H4 (cell line): ENCODE results near the gene NPB. TPM values are rescaled to one million over a fixed set of nuclear protein-coding genes. Genes with fewer than 3 reads are reported as not detected.

Experiments used
- DNase-seq: peaks from one replicate; pipeline ENCODE4 v3.0.0-alpha.2; 2015; ENCODE audit warnings: low spot score
- total RNA-seq: library from RNA; depleted of rRNA; stranded (reverse); fragments of >200 nt; shearing (Covaris generic); gene quantifications from 2 replicates; pipeline ENCODE4 v1.2.3, GENCODE V29; 2014

The NPB gene
- total RNA-seq, 1 experiment from 2014 or later = 0.04 TPM

- DNase-seq = no peak
Measured at GRCh38 chr17:81869221-81870130, 32.6 kb upstream of the NPB start.

- no peak for DNase-seq
Measured at GRCh38 chr17:81870131-81870980, 31.7 kb upstream of the NPB start.

- DNase-seq = peak; percentile 87
Measured at GRCh38 chr17:81870981-81871386, 31.1 kb upstream of the NPB start, which contains the start of gene ARHGDIA. ARHGDIA (minus strand) TSS chr17:81871337; CDS start chr17:81869930, 1,407 bp downstream.

GRCh38 chr17:81871387-81872230 is 30.4 kb upstream of the NPB start:
- no peak for DNase-seq

- no peak for DNase-seq
Measured at GRCh38 chr17:81877569-81877968, 24.5 kb upstream of the NPB start.

- DNase-seq = no peak
Measured at GRCh38 chr17:81878294-81878693, 23.7 kb upstream of the NPB start.

- no peak for DNase-seq
Measured at GRCh38 chr17:81879121-81879520, 22.9 kb upstream of the NPB start.

GRCh38 chr17:81884520-81884919 is 17.5 kb upstream of the NPB start:
- no peak for DNase-seq

- DNase-seq = no peak
Measured at GRCh38 chr17:81884968-81885367, 17.1 kb upstream of the NPB start.

GRCh38 chr17:81885454-81885853 is 16.6 kb upstream of the NPB start:
- no peak for DNase-seq

GRCh38 chr17:81885869-81886548 is 16.0 kb upstream of the NPB start:
- DNase-seq = peak; percentile 86

- DNase-seq = no peak
Measured at GRCh38 chr17:81888105-81888987, 13.7 kb upstream of the NPB start.

GRCh38 chr17:81888988-81889595 is 12.9 kb upstream of the NPB start:
- no peak for DNase-seq

- DNase-seq = no peak
Measured at GRCh38 chr17:81889602-81890001, 12.4 kb upstream of the NPB start.

GRCh38 chr17:81890447-81891302 is 11.4 kb upstream of the NPB start:
- no peak for DNase-seq

GRCh38 chr17:81891303-81891552 is 10.8 kb upstream of the NPB start:
- DNase-seq = no peak

GRCh38 chr17:81895400-81895799 is 6.6 kb upstream of the NPB start:
- DNase-seq = no peak

- DNase-seq = peak; percentile 76
Measured at GRCh38 chr17:81898029-81898866, 3.8 kb upstream of the NPB start.
